AML-193 (cell line): Measurements from ENCODE around the gene MBOAT7.
"Not testable (repeated sequence)": the region's sequence is repeated elsewhere in the genome, so short reads cannot be mapped to it uniquely, and the experiment has no call there.

Source experiments
- DNase-seq, 2 experiments: peaks; one replicate each; lab custom pipeline; 2025; lab: John Stamatoyannopoulos, UW

Gene MBOAT7

DNA sequence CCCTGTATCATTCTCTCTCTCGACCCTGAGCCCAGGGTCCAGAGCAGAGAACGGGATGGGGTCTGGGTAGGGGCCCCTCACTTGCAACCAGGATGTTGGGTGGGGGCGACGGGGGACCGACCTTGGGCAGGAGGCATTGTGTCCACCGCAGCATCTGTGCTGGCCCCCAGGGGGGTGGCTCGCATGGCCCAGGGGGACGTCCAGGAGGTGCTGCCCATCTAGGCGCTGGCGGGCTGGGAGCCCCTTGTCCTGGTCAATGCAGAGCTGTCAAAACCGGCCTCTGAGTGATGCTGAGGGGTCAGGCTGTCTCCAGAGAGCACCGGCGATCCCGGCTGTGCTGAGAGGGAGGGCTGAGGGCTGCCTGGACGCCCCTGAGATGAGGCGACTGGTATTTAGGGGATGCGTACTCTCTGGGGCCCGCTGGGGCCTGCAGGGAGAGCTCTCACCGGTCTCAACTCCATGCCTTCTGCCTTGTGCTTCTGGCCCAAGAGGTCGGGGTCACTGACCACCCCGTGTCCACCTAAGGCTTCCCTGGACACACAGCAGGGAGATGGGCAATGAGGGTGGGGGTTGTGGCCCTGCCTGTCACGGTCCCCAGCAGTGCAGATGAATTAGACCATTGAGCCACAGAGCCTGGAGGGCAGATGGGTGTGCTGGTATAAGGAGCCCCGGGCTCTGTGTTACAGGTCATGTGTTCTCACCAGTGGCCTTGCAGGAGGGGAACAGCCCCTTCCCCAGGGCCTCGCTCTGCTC lies 19.9 kb upstream of the MBOAT7 start:
- DNase-seq: no peak

DNA sequence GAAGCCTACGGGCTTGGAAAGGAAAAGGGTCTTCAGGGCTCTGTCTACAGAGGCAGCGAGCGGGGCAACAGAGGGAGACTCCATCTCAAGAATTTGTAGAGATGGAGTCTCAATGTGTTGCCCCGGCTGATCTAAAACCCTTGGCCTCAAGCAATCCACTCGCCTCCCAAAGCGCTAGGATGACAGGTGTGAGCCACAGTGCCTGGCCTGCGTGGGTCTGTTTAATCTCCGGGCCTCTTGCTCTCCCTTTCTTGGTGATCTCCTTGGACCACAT lies 19.3 kb upstream of the MBOAT7 start:
- DNase-seq: no peak

DNA sequence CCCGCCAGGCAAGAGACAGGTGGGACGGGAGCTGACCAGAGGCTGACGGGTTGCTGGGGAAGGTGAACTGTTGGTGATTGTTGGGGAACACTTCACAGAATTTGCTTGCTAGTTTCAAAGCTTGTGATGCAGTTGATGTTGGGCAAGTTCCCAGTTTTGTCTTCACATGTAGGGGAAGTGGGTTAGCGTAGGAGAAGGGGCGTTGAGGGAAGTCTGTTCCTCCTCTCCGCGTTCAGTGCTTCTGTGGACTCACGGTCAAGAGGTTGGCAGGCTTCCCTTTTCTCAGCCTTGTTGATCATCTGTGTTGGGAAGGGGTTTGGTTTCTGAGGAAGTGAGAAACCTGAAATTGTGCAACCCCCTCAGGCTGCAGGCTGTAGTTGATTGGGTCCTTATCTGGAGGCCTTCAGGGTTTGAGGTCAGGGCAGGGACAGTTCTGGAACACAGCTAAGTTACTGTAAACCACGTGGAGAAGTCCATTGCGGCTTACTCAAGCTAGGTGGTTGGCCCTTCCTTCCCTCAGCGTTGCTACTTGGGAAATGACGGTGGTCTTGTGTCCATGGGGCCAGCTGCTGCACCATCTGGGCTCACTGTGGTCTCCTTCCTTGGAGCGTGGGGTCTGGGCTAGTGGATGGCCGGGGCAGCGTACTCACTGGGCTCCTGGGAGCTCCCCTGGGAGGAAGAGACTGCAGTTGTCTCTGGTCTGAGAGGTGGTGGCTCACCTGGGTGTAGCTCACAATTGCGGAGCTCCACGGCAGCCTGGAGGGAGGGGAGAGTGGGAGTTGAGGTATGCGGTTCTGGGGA lies 18.8 kb upstream of the MBOAT7 start:
- peak; percentile 100 for DNase-seq

DNA sequence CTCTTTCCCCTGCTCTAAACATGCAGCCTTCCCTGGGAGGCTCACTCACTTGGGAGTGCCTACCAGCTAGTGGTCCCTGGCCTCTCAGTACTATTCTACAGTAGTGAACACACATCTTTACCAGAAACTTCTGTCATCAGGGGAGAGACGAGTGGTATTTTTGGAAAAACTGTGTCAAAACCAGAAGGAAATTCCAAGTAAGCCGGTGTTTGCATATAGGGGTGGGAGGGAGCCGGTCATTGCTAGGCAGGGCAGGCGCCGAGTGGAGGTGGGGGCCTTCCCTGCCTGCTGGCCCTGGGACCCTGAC lies 18.2 kb upstream of the MBOAT7 start:
- no peak for DNase-seq

DNA sequence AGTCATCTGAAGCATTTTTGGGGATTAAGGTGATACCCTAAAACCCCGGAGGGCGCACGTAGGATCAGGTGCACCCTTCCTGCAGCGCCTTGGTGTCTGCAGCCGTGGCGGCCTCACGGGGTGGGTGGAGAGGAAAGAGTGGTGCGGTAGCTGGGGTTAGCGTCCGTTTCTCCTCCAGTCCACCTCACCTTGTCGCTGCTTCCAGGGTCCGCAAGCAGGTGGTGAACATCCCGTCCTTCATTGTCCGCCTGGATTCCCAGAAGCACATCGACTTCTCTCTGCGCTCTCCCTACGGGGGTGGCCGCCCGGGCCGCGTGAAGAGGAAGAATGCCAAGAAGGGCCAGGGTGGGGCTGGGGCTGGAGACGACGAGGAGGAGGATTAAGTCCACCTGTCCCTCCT lies 17.8 kb upstream of the MBOAT7 start:
- not testable (repeated sequence) for DNase-seq

DNA sequence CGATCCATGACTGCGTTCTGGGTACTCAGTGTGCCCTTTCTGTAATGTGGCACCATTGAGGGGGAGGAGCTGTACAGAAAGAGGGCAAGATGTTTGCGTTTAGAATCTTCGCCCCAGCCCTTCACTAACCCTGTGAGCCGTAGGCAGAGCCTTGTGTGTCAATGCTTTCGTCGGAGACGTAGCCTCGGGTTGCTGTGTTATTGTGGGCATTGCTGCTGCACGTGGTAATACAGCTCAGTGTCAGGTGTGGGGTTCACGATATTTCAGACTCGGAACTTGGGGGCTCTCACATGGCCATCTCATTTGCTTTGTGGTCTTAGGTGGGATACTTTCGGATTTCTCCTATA lies 17.4 kb upstream of the MBOAT7 start:
- no peak for DNase-seq

DNA sequence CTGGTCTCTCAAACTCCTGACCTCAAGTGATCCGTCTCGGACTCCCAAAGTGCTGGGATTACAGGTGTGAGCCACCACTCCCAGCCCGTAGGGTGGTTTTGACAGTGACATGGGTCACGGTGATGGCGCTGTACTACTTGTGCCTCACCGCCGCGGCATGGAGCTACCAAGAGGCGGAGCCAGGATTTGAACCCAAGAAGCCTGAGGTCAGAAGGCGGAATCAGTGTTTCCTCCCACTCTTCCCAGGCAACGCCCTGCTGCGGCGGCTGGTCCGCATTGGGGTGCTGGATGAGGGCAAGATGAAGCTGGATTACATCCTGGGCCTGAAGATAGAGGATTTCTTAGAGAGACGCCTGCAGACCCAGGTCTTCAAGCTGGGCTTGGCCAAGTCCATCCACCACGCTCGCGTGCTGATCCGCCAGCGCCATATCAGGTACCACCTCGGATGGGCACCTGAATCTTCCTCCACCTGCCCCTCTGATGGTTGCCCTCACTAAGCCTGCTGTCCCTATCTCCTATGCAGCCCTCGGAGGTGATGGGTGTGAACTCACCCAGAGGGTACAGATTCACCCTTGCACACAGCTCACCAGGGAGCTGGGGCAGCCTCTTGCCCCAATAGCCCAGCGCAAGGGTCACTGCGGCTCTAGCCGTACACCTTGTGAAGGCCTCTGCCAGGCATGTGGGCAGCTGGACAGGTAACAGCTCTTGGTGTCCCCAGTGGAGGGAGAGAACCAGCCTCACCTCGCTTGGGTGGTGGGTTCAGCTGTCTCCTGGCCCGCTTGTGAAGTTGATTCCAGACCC lies 16.9 kb upstream of the MBOAT7 start:
- DNase-seq: no peak

DNA sequence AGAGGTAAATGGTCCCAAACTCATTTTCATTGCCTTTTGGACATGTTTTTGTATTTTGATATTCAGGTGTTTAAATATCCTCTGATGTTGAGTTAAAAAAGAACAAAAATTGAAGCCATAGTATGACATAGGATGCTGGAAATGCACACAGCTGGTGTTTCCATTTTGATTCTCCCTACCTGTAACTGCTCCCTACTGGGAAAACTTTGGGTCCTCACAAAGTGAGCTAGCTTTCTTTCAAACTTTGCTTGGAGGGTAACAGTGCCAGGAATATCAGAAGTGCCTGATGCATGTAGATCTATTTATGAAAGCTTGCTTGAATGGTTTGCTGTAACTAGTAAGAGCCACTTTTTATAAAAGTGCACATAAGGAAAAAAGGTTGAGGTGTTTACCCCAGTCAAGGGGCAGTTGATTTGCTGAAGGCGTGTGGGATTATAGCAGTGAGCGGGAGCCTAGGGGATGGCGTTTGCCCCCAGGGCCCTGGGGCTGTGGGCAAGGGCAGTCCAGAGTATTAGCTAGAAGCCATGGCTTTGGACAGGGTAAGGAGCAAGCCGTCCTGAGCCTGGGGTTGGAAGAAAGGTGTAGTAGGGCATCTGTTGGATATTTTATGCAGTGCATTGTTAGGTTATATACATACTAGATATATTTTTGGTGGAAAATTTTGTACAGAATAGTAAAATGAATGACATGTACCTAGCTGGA lies 15.5 kb upstream of the MBOAT7 start:
- no peak for DNase-seq

DNA sequence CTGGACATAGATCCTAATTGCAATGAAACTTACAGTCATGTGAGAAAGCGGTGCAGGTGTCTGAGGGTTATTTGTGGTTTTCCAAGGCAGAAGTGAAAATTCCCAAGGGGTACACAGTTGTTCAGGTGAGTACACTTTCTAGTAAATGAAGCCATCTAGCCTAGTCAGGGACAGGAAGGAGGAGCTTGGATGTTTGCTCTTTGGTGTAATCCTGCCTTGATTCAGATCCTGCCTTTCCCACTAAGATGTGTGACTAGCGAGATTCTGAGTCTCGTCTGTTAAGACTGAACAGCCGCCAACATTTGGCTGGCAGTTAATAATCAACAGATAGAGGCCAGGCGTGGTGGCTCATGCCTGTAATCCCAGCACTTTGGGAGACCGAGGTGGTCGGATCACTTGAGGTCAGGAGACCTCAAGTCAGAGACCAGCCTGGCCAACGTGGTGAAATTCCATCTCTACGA lies 13.8 kb upstream of the MBOAT7 start:
- DNase-seq: no peak

DNA sequence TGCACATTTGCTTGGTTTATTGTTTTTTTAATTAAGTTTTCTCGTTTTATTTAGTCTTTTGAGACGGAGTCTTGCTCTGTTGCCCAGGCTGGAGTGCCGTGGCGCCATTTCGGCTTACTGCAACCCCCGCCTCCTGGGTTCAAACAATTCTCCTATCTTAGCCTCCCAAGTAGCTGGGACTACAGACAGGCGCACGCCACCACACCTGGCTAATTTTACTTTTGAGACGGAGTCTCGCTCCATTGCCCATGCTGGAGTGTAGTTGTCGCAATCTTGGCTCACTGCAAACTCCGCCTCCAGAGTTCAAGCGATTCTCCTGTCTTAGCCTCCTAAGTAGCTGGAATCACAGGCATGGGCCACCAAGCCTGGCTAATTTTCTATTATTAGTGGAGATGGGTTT lies 12.6 kb upstream of the MBOAT7 start:
- DNase-seq: no peak

DNA sequence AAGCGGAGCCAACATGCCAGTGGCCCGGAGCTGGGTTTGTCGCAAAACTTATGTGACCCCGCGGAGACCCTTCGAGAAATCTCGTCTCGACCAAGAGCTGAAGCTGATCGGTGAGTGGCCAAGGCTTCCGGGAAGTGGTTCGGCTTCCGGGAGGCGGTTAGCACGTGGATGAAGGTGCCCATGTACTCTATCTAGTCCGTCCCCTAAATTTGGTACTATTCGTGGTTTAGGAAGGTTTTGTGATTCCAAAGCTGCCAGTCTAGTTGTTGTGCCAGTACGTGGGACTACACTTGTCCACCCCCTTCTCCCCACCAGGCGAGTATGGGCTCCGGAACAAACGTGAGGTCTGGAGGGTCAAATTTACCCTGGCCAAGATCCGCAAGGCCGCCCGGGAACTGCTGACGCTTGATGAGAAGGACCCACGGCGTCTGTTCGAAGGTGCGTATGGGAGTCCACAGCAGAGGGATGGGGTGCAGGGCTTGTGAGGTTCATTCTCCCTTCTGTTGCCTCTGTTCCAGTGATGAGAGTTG lies 11.9 kb upstream of the MBOAT7 start:
- no peak for DNase-seq

DNA sequence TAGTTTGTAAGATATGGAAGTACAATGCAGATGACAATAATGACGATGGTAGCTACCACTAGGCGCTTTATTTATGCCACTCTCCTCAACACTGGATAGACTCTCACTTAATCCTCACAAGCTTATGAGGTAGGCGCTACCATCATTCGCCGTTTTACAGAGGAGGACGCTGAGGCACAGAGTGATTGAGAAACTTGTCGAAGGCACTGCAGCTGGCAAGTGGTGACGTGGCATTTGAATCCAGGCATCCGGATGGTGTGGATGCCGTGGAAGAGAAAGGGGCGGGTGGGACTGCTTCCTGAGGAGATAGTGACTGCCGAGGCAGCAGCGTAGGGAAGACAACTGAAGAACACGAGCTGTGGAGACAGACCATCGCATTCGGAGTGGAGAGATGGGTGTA lies 10.0 kb upstream of the MBOAT7 start:
- DNase-seq: no peak

DNA sequence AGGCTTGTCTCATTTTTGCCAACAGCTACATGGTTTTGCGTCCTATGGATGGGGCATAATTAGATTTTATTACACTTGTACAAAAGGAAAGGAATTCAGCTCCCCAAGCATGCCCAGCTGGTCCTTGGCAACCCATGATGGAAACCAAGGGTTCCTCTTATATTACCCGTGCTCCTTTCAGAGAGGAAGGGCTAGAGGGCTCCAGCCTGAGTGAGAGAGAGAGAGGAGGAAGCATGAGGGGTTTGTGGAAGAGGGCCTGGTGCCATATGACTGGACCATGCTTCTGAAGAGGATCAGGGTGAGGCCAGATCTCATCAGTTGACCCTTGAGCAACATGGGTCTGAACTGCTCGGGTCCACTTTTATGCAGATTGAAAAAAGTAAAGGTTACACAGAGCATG lies 7.7 kb upstream of the MBOAT7 start:
- no peak for DNase-seq

DNA sequence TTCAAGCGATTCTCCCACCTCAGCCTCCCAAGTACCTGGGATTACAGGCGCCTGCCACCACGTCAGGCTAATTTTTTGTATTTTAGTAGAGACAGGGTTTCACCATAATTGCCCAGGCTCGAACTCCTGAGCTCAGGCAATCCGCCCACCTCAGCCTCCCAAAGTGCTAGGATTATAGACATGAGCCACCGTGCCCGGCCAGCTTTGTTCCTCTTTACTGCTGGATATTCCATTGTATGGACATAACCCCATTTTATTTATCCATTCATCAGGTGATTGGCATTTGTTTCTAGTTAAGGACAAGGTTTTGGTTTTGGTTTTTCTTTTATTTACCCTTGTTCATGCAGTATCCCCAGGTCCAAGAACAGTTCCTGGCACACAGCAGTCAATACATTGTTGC lies 7.2 kb upstream of the MBOAT7 start:
- DNase-seq: no peak

DNA sequence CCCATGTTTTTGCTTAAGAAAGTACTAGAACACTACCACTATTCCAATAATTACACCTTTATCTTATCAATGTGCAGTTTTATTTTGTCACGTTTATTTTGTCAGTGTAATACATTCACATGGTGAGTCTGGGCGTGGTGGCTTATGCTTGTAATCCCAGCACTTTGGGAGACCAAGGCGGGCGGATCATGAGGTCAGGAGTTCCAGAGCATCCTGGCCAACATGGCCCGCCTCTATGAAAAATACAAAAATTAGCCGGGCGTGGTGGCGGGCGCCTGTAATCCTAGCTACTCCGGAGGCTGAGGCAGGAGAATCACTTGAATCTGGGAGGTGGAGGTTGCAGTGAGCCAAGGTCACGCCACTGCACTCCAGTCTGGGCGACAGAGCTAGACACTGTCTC lies 5.1 kb upstream of the MBOAT7 start:
- DNase-seq: not testable (repeated sequence)

DNA sequence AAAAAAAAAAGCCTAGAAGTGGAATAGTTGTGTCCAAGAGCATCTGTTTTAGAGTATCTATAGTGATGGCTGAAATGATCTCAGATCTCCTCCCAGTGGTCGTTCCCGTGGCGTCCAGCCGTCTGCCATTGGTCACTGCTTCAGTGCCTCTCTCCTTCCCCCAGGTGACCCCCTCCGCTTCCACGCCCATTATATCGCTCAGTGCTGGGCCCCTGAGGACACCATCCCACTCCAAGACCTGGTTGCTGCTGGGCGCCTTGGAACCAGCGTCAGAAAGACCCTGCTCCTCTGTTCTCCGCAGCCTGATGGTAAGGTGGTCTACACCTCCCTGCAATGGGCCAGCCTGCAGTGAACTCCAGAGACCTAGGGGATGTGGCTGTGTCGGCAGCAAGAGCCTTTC lies 3.6 kb upstream of the MBOAT7 start:
- DNase-seq: no peak

DNA sequence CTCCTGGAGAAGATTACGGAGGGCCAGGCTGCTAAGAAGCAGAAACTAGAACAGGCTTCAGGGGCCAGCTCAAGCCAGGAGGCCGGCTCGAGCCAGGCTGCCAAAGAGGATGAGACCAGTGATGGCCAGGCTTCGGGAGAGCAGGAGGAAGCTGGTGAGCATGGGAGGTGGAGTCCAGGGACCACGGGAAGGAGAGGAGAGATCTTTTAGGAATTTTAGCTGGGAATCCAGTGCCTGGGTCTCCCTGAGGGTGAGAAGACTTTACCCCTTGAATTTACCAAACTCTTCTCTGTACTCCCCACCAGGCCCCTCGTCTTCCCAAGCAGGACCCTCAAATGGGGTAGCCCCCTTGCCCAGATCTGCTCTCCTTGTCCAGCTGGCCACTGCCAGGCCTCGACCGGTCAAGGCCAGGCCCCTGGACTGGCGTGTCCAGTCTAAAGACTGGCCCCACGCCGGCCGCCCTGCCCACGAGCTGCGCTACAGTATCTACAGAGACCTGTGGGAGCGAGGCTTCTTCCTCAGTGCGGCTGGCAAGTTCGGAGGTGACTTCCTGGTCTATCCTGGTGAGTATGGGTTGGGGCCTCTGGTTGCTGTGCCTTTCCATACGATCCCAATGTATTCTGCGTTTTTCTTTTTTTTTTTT lies 2.6 kb upstream of the MBOAT7 start:
- no peak for DNase-seq

DNA sequence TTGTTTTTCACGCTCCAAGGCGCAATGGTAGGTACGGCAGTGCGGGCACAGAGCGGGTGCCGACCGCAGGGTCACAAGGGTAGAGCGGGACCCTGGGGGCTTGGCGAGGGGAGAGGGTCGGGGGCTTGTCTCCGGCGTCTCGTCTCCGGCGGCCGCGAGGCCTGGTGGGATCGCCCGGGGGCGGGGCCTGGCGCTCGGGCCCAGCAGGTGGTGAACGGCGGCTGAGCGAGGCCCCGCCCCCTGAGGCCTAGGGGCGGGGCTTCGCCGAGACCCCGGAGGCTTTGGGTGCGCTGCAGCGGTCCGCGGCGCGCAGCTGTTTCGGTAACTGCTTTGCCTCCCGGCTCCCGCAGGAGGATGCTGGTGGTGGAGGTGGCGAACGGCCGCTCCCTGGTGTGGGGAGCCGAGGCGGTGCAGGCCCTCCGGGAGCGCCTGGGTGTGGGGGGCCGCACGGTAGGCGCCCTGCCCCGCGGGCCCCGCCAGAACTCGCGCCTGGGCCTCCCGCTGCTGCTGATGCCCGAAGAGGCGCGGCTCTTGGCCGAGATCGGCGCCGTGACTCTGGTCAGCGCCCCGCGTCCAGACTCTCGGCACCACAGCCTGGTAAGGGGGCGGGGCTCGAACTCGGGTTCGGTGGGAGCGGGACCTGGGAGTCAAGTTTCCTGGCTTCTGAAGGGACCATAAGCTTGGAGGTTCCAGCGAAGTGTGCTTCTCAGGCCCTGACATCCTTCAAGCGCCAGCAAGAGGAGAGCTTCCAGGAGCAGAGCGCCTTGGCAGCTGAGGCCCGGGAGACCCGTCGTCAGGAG lies 1.8 kb upstream of the MBOAT7 start, which contains the start of gene TSEN34:
TSEN34 (plus strand) TSS at position 298 of the 800 bp plus-strand sequence; CDS start at position 355, 57 bp downstream.
- DNase-seq: peak; percentile 76 to 83

DNA sequence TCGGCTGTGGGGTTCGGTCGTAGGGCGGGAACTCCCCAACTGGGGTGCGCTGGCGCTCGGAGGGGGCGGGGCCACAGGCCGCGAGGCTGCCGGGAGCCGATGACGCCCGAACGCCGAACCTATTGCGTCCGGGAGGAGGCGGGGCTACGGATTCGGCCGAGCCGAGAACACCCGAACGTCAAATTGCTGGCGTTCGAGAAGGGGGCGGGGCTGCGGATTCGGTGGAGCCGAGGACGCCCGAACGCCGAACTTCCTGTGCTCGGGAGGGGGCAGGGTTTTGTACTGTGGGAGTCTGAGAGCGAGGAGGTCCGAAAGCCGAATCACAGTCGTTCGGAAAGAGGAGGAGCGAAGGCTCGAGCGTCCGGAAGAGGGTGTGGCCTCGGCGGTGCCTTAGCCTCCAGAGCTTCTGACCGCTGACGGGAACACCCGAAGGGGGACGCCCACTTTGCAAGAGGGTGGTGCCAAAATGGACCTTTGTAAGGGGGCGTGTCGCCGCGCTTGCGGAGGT lies 1.2 kb upstream of the MBOAT7 start:
- DNase-seq: peak; percentile 98

DNA sequence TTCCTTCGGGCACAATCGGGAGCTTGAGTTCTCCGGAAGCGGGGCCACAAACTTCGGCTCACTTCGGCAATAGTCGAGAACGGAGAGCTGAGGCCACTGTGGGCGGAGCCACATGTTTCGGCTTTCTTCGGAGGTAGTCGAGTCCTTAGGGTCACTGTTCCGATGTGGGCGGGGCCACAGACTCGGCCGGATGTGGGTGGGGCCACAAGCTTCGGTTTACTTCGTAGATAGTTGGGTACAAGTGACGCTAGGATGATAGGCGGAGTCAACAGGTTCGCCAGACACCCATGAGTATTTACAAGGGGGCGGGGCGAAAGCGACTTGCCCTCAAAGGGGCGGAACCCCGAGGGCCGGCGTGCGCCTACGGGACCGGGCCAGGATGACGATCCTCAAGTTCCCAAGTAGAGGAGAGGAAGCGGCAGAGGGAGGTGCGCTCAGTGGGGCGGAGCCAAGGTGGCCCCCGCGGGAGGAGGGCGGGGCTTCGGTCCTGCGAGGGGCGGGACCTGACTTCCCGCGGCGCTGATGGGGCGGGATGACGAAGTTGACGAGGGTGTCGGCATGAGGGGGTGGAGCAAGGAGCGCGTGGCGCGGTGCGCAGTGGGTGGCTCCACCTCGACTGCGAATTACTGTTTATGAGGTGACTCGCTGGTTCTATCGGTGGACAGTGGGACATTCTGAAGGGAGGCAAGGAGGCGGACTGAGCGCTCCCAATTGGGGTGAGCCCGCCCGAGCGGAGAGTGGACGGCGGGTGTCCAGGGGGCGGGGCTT lies 539 bp upstream of the MBOAT7 start:
- peak; percentile 99 for DNase-seq
